NB4 (cell line): Measurements from ENCODE around the gene APOB.

Source experiments
- DNase-seq: peaks from one replicate; pipeline ENCODE4 v3.0.0; 2010; ENCODE audit warnings: low read depth
- H3K4me3 ChIP-seq: one replicate; pipeline ENCODE4 v1.5.1; 2011; ENCODE audit warnings: mild to moderate bottlenecking, low read depth, low read length, moderate library complexity
- CTCF ChIP-seq: IDR thresholded peaks from one replicate; pipeline ENCODE4 v1.5.1; 2012; ENCODE audit warnings: low read depth, low read length
- MAX ChIP-seq: IDR thresholded peaks from 2 replicates; pipeline ENCODE4 v1.6.1; 2011; ENCODE audit warnings: low read depth, low read length
- MYC ChIP-seq: IDR thresholded peaks from 2 replicates; pipeline ENCODE4 v1.6.1; 2011; ENCODE audit warnings: low read depth, low read length
- POLR2A ChIP-seq: IDR thresholded peaks from 2 replicates; pipeline ENCODE4 v1.6.1; 2011; ENCODE audit warnings: mild to moderate bottlenecking; ENCODE audit not compliant: insufficient read length; ENCODE audit errors: extremely low read depth

The APOB gene

DNA sequence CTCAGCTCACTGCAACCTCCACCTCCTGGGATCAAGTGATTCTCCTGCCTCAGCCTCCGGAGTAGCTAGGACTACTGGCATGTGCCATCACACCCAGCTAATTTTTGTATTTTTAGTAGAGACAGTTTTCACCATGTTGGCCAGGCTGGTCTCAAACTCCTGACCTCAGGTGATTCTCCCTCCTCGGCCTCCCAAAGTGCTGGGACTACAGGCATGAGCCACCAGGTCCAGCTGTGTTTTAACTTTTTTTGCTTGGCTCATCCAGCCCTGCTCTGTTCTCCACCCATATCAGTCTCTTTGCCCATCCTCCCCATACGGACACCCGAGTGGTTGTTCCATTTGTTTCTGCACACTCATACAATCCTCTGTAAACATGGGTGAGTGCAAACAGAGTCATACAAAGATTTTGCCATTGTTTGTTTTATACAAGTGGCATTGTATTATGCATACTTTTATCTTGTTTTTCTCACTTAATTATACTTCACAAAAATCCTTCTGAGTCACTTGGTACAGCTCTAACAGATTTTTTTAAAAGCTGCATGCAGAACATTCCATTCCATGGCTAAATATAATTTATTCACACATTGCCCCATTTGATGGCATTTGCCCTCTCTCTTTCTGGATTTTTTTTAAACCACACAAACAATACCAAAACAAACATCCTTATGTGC lies 5.3 kb downstream of the APOB start:
- TF ChIP-seq POLR2A (no peak), MAX (no peak), MYC (no peak), CTCF (no peak)
- no peak for DNase-seq
- no peak overlapping the region for H3K4me3 ChIP-seq

DNA sequence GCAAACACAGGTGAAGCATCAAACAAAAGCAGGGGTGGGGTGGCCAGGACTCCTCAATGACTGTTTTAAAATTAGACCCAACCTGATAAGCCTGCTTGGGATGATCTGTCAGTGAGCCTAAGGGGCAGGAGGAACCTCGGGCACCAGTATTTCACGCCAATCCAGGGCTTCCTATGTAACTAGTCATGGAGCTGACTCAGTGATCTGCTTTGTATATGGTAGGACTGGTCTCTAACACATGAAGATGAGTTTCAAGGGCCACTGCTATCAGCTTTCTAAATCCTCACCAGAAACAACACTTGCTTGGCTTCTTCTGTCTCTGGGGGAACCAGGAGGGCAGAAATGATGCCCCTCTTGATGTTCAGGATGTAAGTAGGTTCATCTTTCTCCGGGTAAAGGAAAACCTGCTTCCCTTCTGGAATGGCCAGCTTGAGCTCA lies 6.2 kb downstream of the APOB start:
- no peak overlapping the region for H3K4me3 ChIP-seq
- TF ChIP-seq MYC (no peak), POLR2A (no peak), CTCF (no peak), MAX (no peak)
- no peak for DNase-seq

DNA sequence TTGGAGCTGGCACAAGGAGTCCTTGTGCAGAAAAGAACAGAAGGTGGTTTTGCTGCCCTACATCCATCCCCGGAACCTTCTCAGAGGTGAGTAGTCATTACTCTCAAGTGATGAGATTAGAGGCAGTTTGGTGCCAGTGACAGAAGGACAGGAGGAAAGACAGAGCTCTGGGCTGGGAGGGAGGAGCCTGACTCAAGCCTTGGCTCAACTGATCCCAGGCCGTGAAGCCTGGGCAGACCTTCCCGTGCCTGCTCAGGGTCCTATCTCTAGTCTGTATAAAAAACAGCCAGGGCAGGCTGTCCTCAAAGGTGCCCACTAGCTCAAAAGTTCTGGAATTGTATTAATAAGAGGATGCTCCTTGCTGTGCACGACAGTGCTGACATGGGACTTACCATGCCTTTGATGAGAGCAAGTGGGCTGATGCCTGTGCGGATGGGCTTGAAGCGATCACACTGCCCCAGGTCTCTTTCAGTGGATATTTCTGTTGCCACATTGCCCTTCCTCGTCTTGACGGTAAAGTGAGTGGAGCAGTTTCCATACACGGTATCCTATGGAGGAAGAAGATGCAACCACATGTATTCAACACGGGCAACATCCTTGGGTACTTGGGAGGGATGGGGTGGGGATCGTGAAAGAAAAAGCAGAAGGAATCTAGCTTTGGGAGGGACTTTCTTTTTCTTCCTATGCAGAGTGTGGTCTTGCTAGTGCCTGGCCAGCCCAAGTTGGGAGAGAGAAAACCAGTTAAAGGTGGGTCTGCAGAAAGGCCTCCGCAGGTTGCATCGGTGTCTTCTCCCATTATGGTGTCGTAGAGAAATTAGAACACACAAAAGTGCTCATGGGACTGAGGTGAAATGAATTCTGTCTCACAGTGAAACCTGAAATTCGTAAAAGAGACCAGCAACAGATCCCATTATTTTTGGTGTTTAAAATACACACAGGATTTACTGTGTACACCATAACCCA lies 6.9 kb downstream of the APOB start:
- no peak overlapping the region for H3K4me3 ChIP-seq
- no peak for DNase-seq
- TF ChIP-seq MYC (no peak), MAX (no peak), POLR2A (no peak), CTCF (no peak)

- TF ChIP-seq MYC = no peak
- no peak for TF ChIP-seq MAX
- TF ChIP-seq CTCF = no peak
- no peak for TF ChIP-seq POLR2A
- no peak for DNase-seq
- H3K4me3 ChIP-seq = no peak overlapping the region
Measured at GRCh38 chr2:21035974-21036707, 7.7 kb downstream of the APOB start.

GRCh38 chr2:21035282-21035973 lies 8.4 kb downstream of the APOB start:
- TF ChIP-seq MYC (no peak), POLR2A (no peak), MAX (no peak), CTCF (no peak)
- DNase-seq = no peak
- no peak overlapping the region for H3K4me3 ChIP-seq
